Amniotic epithelial cell (primary cell): ENCODE measurements around the gene CCN6.
A peak's percentile ranks its signal among the peaks of the same experiment; 100 is the strongest.

ENCODE experiments used
- DNase-seq: peaks from one replicate; pipeline ENCODE4 v3.0.0-alpha.2; 2010; ENCODE audit warnings: low read depth

CCN6 gene

DNA sequence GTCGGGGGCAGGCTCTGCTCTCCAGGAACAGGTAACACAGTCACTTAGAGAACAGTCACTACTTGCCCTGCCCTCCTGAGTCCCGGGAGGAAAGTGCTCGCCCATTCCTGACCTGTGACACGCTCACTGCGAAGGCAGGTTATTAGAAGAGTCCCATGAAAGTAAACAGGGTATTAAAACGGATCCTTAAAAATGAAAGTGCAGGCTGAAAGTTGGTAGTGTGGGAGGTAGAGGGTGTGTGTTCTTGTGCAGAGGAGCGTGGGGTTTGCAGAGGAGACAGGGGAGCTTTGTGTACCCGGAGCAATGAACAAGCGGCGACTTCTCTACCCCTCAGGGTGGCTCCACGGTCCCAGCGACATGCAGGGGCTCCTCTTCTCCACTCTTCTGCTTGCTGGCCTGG is at the start of gene CCN6:
Gene CCN6, plus strand, starts transcription at position 104 of the 400 bp plus-strand sequence. Its CDS starts 254 bp downstream, at position 358.
- DNase-seq, result no peak

DNA sequence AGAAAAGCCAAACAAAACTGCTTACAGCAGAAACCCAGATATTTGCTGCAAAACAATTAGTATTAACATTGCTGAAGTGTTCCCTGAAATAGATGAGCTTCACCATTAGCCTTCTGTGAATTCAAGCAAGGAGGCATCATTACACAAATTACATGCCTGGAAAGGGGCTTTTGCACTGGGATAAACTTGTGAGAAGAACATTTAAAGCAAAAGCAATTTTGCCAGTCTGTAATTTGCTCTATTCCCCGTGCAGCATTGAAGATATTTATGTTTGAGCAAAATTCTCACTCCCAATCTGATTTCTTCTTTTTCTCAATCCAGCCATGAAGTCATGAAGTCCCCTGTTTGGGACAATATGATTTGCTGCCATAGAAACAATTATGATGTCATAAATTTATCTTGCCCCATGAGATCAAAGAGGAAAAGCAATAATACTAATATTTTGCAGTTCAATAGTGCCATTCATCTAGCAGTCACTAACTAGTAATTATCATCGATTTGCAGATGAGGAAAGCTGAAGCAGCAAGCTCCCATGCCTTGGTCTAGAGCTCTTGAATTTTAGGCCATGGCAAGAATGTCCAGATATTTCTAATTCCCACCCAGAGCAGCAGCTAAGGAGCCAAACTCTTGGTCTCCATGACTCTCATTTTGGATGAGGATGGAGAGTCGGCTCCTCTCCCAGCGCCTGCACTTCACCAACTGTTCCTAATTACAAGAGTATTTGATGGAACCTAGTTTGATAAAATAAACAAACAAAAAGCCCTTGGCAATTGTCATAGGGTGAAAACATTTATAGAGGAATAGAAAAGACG is 49.5 kb upstream of the CCN6 start:
- no peak for DNase-seq

DNA sequence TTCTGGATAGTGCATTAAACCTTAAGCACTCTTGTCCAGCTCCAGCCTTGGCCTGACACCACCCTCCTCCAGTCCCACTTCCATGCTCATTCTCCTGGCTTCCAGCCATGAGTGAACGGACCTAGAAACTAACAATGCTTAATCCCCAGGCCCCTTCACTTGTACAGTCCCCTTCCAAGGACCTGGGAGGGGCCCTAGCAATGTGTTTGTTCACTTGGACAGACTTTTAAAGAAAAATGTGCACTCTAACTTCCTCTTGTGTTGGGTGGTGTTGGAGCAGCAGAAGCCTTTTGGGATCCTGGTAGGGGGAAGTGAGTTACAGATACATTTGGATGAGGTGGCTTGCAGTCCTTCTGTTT is 48.9 kb upstream of the CCN6 start:
- no peak for DNase-seq

- DNase-seq, result peak; percentile 27
These were observed 46.6 kb upstream of the CCN6 start for GRCh38 chr6:112007254-112007653.

DNA sequence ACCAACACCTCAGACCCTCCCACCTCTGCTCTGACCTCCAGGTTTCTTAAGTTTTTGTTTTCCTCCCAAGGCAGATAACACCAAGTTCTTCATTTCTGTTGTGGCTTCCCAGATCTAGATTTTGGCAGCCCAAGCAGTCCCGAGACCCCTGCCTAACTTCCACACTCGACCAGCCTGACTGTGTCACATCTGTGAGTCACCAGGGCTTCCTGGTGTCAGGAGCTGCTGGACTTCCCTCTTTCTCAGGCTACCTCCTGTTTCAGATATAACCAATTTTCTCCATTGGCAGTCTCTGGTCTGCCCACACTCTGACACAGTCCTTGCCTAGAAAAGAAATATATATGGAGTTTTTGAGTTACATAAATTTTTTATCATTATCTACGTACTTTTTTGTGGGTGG is 46.1 kb upstream of the CCN6 start:
- no peak for DNase-seq

DNA sequence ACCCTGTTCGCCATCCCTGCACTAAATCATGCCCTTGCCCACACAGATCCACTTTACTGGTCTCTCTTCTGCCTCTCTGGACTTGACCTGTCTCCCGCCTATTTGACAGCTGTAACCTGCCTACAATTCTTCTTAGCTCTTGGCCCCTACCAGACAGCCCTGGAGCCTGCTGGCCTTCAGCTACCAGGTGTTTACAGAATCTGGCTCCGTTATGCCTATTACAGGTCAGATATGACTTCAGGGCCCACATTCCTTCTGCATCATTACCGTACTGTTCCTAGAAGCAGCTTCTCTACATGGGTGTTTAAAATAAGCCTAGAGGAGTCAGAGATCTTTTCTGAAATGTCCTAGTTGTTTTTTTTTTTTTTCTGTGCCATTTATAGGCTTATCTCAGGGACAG is 45.4 kb upstream of the CCN6 start:
- DNase-seq, result no peak

- DNase-seq, result no peak
These were observed 43.6 kb upstream of the CCN6 start for GRCh38 chr6:112010328-112010727.

- DNase-seq, result no peak
These were observed 40.9 kb upstream of the CCN6 start for GRCh38 chr6:112013051-112013450.

- no peak for DNase-seq
These were observed 39.4 kb upstream of the CCN6 start for GRCh38 chr6:112014483-112014882.

- DNase-seq, result no peak
These were observed 38.2 kb upstream of the CCN6 start for GRCh38 chr6:112015725-112016124.

- DNase-seq, result no peak
These were observed 37.6 kb upstream of the CCN6 start for GRCh38 chr6:112016320-112016719.

DNA sequence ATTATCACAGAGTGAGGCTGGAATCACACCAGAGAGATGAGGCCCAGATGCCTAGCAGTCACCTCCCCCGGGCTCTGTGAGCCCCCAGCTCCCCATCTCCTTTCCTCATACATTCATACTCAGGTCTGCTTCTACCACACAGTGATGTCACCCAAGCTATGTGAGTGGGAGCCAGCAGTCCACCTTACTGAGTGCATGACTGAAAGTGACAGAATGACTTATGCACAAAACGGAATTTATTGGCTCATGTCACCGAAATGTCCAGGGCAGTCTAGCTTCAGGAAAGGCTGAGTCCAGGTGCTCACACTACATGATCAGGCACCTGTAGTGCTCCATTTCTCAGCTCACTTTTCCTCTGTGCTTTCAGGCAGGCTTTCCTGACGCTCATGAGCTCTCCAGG is 36.7 kb upstream of the CCN6 start:
- DNase-seq, result no peak

GRCh38 chr6:112017760-112018537 is 36.0 kb upstream of the CCN6 start:
- no peak for DNase-seq

- DNase-seq, result peak; percentile 43
These were observed 35.1 kb upstream of the CCN6 start for GRCh38 chr6:112018619-112019416.

DNA sequence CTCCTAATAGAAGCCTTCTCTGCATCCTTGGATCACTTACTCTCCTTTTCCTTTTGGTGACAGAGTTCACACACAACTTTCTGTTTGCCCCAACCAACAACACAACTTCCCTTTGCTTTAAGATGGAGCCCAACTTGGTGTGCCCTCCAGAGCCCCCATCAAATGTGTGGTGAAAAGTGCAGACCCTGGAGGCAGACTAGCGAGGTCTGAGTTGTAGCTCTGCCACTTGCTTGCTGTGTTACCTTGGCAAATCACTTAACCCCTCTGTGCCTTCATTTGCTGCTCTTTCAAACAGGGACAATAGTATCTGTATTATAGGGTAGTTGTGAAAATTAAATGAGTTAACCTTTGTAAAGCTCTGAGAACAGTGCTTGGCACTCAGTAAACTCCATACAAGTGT is 34.3 kb upstream of the CCN6 start:
- no peak for DNase-seq

DNA sequence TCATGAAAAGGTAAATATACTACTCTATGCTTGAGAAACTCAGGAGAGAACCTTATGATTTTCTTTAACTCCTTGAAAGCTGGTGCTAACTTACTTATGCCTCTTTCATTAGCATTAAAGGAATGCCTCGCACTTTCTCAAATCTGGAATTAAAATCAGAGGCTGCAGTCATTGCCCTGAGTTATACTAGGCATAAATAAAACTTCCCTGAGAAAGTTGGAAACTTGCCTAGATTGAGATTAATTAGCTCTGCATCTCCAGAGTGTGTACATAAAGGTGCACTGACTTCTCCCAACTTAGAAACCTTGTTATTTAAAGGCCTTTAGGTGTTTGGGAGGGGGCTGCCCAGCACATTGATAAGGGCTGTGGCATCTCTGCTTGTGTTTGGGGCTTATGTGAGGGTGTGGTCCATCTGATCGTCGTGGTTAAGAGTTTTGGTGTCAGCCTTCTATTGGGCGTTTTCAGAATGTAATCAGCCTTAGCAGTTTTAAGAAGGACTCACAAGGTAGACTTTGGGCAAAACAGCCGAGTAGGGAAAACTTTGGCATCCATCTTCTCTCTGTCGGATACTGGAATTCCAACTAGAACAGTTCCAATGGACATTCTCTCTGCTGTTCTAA is 32.1 kb upstream of the CCN6 start:
- DNase-seq, result no peak

- DNase-seq, result no peak
These were observed 31.2 kb upstream of the CCN6 start for GRCh38 chr6:112022749-112023148.

GRCh38 chr6:112024464-112024863 is 29.4 kb upstream of the CCN6 start:
- no peak for DNase-seq

GRCh38 chr6:112026933-112027332 is 27.0 kb upstream of the CCN6 start:
- DNase-seq, result no peak

GRCh38 chr6:112027942-112028674 is 25.8 kb upstream of the CCN6 start:
- peak; percentile 70 for DNase-seq

- peak; percentile 69 for DNase-seq
These were observed 24.7 kb upstream of the CCN6 start for GRCh38 chr6:112029045-112029822.
